Measurements from ENCODE around the gene CPEB1.

DNA sequence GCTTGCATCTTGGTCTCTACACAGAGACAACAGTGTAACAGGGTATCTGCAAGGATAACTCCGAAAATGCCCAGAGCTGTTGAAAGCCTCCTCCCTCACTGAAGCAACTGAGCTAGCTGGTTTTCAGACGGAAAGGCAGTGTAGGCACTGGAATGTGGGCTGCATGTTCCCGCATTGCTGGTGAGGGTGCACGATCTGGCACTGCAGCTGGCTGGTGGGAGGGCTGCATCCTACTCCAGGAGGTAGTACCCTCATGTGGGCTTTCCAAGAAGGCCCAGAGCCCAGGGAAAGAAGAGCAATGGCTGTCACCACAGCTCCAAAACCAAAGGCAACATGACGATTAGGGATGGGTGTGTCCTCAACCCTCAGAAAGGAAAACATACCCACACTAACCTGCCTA is 78.2 kb downstream of the CPEB1 start:
- TF ChIP-seq EZH2 (IDR thresholded peaks at IDR 0.05; ENCODE audit: borderline replicate concordance, insufficient read depth, low read depth, low read length, poor library complexity, severe bottlenecking): no peak
- TF ChIP-seq, protein P1, sequence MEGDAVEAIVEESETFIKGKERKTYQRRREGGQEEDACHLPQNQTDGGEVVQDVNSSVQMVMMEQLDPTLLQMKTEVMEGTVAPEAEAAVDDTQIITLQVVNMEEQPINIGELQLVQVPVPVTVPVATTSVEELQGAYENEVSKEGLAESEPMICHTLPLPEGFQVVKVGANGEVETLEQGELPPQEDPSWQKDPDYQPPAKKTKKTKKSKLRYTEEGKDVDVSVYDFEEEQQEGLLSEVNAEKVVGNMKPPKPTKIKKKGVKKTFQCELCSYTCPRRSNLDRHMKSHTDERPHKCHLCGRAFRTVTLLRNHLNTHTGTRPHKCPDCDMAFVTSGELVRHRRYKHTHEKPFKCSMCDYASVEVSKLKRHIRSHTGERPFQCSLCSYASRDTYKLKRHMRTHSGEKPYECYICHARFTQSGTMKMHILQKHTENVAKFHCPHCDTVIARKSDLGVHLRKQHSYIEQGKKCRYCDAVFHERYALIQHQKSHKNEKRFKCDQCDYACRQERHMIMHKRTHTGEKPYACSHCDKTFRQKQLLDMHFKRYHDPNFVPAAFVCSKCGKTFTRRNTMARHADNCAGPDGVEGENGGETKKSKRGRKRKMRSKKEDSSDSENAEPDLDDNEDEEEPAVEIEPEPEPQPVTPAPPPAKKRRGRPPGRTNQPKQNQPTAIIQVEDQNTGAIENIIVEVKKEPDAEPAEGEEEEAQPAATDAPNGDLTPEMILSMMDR (IDR thresholded peaks at IDR 0.05): no peak

Data from B cell (primary cell).